MCF 10A (cell line): ENCODE results near the gene SMURF2. TPM values are rescaled to one million over a fixed set of nuclear protein-coding genes. Genes with fewer than 3 reads are reported as not detected.

Experiments used
- BruUV-seq: library from RNA; stranded (reverse); fragments of 400-500 nt; replicated peaks from 2 replicates; lab custom pipeline; 2021; lab: Mats Ljungman, UMichigan
- CTCF ChIA-PET: fragments of 300-600 bp; sonication (Branson Sonifier 250); formaldehyde crosslinking; extraction: SDS; loops from one replicate; lab custom pipeline; 2021; ENCODE audit warnings: antibody characterized with exemption, inconsistent platforms; lab: Yijun Ruan, JAX
- POLR2A ChIA-PET: fragments of 300-600, 350-650 bp; sonication (Branson Sonifier 250); formaldehyde crosslinking; extraction: SDS; loops from one replicate; lab custom pipeline; 2020; ENCODE audit warnings: antibody characterized with exemption, inconsistent platforms; lab: Yijun Ruan, JAX
- DNase-seq: peaks from one replicate; pipeline ENCODE4 v3.0.0-alpha.2; 2018; ENCODE audit not compliant: unreplicated experiment
- H3K27ac Mint-ChIP-seq: one replicate; pipeline ENCODE4 v1.8.0; 2022; ENCODE audit warnings: mild to moderate bottlenecking, low read depth, mixed read lengths; ENCODE audit not compliant: unreplicated experiment
- H3K27me3 Mint-ChIP-seq: one replicate; pipeline ENCODE4 v1.8.0; 2022; ENCODE audit warnings: mixed read lengths; ENCODE audit not compliant: insufficient read depth, unreplicated experiment
- H3K36me3 Mint-ChIP-seq: one replicate; pipeline ENCODE4 v1.8.0; 2022; ENCODE audit warnings: mild to moderate bottlenecking, moderate library complexity, mixed read lengths; ENCODE audit not compliant: insufficient read depth, unreplicated experiment
- H3K4me1 Mint-ChIP-seq: one replicate; pipeline ENCODE4 v1.8.0; 2022; ENCODE audit warnings: mixed read lengths; ENCODE audit not compliant: insufficient read depth, unreplicated experiment
- H3K4me3 Mint-ChIP-seq: one replicate; pipeline ENCODE4 v1.8.0; 2022; ENCODE audit warnings: mild to moderate bottlenecking, moderate library complexity, mixed read lengths; ENCODE audit not compliant: unreplicated experiment
- H3K9me3 Mint-ChIP-seq: one replicate; pipeline ENCODE4 v1.8.0; 2022; ENCODE audit warnings: mixed read lengths; ENCODE audit not compliant: unreplicated experiment
- intact Hi-C: fragments of 100-400 bp; cut with micrococcal nuclease; formaldehyde crosslinking; loops from 2 replicates; pipeline ENCODE4 v1.14.1; 2022
- total RNA-seq: library from RNA; stranded (reverse); gene quantifications from 2 replicates; pipeline ENCODE4 v1.2.3, GENCODE V29; 2022
- TF ChIP-seq, protein P1 (sequence below): fragments of 200-600 bp; IDR thresholded peaks from one replicate; pipeline ENCODE4 v1.8.0; 2022; ENCODE audit warnings: antibody characterized with exemption, mild to moderate bottlenecking; ENCODE audit not compliant: unreplicated experiment

Gene SMURF2
- total RNA-seq, 1 experiment from 2014 or later = 55.8 TPM

DNA sequence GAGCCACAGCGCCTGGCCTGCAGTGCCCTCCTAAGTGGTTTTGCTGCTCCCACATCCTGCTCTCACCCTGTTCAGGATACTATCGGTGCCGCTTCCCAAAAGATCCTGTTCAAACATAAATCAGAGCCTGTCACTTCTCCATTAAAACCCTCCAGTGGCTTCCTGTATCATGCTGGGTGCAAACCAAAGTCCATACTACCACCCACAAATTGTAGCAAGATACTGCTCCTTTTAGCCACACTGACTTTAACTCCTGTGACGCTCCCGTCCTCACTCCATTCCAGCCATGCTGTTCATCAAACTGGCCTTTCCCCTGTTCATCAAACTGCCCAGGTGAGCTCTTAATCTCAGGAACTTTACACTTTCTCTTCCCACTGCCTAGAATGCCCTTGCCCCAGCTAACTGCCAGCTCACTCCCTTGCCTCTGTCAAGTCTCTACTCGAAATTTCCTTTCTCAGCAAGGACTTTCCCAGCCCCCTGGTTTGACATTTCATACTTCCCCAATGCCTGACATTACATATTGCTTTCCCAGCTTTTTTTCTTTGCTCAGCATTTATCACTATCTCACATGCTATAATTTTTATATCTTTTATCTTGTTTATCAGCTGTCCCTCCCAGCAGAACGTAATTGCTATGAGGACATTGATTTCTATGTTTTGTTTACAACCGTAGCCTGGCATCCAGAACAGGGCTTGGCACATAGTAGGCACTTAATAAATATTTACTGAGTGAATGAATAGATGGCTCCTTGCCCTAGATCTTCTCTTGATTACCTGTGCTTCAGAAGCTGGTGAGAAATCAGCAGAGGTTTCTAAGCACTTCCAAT is 44.3 kb upstream of the SMURF2 start:
- no peaks in the 10 kb centered on the region for H3K36me3 Mint-ChIP-seq
- no peaks in the 10 kb centered on the region for H3K27me3 Mint-ChIP-seq
- H3K9me3 Mint-ChIP-seq = no peaks in the 10 kb centered on the region
- TF ChIP-seq, protein P1, sequence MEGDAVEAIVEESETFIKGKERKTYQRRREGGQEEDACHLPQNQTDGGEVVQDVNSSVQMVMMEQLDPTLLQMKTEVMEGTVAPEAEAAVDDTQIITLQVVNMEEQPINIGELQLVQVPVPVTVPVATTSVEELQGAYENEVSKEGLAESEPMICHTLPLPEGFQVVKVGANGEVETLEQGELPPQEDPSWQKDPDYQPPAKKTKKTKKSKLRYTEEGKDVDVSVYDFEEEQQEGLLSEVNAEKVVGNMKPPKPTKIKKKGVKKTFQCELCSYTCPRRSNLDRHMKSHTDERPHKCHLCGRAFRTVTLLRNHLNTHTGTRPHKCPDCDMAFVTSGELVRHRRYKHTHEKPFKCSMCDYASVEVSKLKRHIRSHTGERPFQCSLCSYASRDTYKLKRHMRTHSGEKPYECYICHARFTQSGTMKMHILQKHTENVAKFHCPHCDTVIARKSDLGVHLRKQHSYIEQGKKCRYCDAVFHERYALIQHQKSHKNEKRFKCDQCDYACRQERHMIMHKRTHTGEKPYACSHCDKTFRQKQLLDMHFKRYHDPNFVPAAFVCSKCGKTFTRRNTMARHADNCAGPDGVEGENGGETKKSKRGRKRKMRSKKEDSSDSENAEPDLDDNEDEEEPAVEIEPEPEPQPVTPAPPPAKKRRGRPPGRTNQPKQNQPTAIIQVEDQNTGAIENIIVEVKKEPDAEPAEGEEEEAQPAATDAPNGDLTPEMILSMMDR = no peak
- CTCF ChIA-PET = interaction anchor here (0.9 to 1.5 kb wide), 3 partner anchors 9 to 32 kb away, joined by 4 to 5 read pairs (median 4); no protein-coding TSS in a partner anchor
- TSS peak; percentile 86 for BruUV-seq
- H3K27ac Mint-ChIP-seq = peak overlapping the region; percentile 73
- DNase-seq = peak; percentile 47
- POLR2A ChIA-PET = interaction anchor here (0.7 to 1.3 kb wide), 9 partner anchors 8 to 50 kb away, joined by 3 to 4 read pairs (median 3); no protein-coding TSS in a partner anchor
- intact Hi-C loops = loop anchor here (1.0 to 5.0 kb wide), 2 partner anchors 26 to 44 kb away; partner anchors contain the start of gene SMURF2
- peak overlapping the region; percentile 38 for H3K4me3 Mint-ChIP-seq
- peaks cover 19% of the 10 kb centered on the region for H3K4me1 Mint-ChIP-seq

DNA sequence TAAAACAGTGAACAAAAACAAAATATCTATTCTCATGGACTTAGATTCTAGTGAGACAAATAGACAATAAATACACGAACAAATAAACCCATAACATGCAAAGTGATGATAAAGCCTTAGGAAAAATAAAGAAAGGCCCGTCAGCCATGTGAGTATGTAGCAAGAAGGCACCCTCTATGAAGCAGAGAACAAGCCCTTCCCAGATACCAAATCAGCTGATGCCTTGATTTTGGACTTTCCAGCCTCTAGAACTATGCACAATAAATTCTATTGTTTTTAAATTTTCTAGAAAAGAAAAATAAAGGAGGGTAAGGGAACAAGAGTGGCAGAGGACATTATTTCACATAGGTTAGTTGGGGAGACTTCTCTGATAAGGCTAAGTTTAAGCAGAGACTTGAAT is 40.7 kb upstream of the SMURF2 start:
- no peak for DNase-seq
- Mint-ChIP-seq H3K9me3 (no peaks in the 10 kb centered on the region), H3K4me1 (peaks cover 20% of the 10 kb centered on the region), H3K36me3 (peaks cover 6% of the 10 kb centered on the region), H3K27me3 (no peaks in the 10 kb centered on the region), H3K27ac (no peak overlapping the region), H3K4me3 (no peak overlapping the region)
- intact Hi-C loops = no loop called here
- ChIA-PET POLR2A (no interaction called here), CTCF (interaction anchor here (0.6 kb wide), 1 partner anchor 388 kb away, joined by 4 read pairs; no protein-coding TSS in a partner anchor)
- TF ChIP-seq, protein P1 = no peak
- BruUV-seq = no TSS peak

DNA sequence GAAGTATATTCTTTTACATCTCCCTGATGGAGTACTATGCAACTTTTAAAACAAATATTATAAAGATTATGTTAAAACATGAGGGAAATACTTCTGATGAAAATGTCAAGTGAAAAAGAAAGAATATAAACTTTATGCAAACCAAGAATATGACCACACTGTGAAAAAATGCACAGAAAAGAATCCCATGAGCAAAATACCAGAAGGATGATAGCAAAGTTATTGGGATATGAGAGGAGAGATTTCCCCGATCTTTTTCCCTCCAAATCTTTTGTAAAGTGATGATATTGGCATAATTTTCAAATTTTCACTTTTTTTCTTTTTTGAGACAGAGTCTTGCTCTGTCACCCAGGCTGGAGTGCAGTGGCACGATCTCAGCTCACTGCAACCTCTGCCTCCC is 36.6 kb upstream of the SMURF2 start:
- Mint-ChIP-seq H3K4me3 (no peak overlapping the region), H3K9me3 (no peaks in the 10 kb centered on the region), H3K27ac (no peak overlapping the region), H3K4me1 (peaks cover 15% of the 10 kb centered on the region), H3K36me3 (peaks cover 6% of the 10 kb centered on the region), H3K27me3 (no peaks in the 10 kb centered on the region)
- CTCF ChIA-PET = interaction anchor here (1.2 kb wide), 1 partner anchor 10 kb away, joined by 3 read pairs; no protein-coding TSS in a partner anchor
- no peak for DNase-seq
- intact Hi-C loops = no loop called here
- POLR2A ChIA-PET = interaction anchor here (0.7 to 1.0 kb wide), 2 partner anchors 9 to 42 kb away, joined by 3 to 4 read pairs; no protein-coding TSS in a partner anchor
- TF ChIP-seq, protein P1 = no peak
- no TSS peak for BruUV-seq

DNA sequence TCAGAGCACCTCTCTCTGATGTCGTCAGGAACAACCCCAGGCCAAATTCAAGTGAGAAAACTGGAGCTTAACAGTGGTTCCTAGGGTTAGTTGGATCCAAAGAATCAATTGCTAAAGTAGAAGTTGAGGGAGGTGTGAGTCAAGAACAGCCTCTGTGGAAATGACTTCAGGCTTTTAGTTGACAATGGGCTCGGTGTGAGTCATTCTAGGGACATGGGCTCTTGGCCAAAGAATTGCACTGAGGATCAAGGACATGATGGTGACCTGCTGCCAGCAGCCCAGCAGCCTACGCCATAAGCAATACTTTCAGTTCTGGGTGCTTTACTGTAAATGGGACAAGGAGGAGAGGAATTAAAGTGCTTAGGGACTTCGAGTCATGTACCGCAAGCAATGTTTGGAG is 32.1 kb upstream of the SMURF2 start:
- Mint-ChIP-seq H3K27ac (no peak overlapping the region), H3K36me3 (peaks cover 6% of the 10 kb centered on the region), H3K27me3 (no peaks in the 10 kb centered on the region), H3K4me3 (peak overlapping the region; percentile 4), H3K4me1 (peaks cover 7% of the 10 kb centered on the region), H3K9me3 (no peaks in the 10 kb centered on the region)
- BruUV-seq = no TSS peak
- CTCF ChIA-PET = interaction anchor here (0.7 kb wide), 1 partner anchor 16 kb away, joined by 6 read pairs; no protein-coding TSS in a partner anchor
- POLR2A ChIA-PET = interaction anchor here (0.6 to 0.7 kb wide), 2 partner anchors 13 to 596 kb away, joined by 3 read pairs; no protein-coding TSS in a partner anchor
- intact Hi-C loops = no loop called here
- DNase-seq = peak; percentile 89
- TF ChIP-seq, protein P1 = no peak
